Fibroblast of skin of left biceps (primary cell): ENCODE measurements around the gene TEX44.

Experiments
- DNase-seq, 2 experiments: peaks; one replicate each; pipeline ENCODE4 v3.0.0-alpha.2; 2013; ENCODE audit warnings: low read depth in 2 of 2

The TEX44 gene

GRCh38 chr2:231604685-231605606, 12.3 kb downstream of the TEX44 start:
- DNase-seq, result peak; percentile 85 to 87

GRCh38 chr2:231605607-231606091, 13.0 kb downstream of the TEX44 start:
- DNase-seq, result no peak

- no peak for DNase-seq
Observed at GRCh38 chr2:231606941-231607340, 14.3 kb downstream of the TEX44 start.

GRCh38 chr2:231611273-231612108, 18.8 kb downstream of the TEX44 start:
- no peak for DNase-seq

GRCh38 chr2:231612109-231612455, 19.4 kb downstream of the TEX44 start:
- no peak for DNase-seq

GRCh38 chr2:231612456-231613330, 20.0 kb downstream of the TEX44 start:
- peak; percentile 67 to 70 for DNase-seq

- no peak for DNase-seq
Observed at GRCh38 chr2:231613331-231613662, 20.6 kb downstream of the TEX44 start.

- DNase-seq, result no peak
Observed at GRCh38 chr2:231613663-231614558, 21.2 kb downstream of the TEX44 start.

GRCh38 chr2:231614559-231615057, 21.9 kb downstream of the TEX44 start:
- no peak for DNase-seq

GRCh38 chr2:231615058-231615671, 22.5 kb downstream of the TEX44 start:
- no peak for DNase-seq

GRCh38 chr2:231616296-231616695, 23.6 kb downstream of the TEX44 start:
- no peak for DNase-seq

- DNase-seq, result no peak
Observed at GRCh38 chr2:231617059-231617926, 24.6 kb downstream of the TEX44 start.

- DNase-seq, result no peak
Observed at GRCh38 chr2:231621051-231621879, 28.6 kb downstream of the TEX44 start.

GRCh38 chr2:231622963-231623362, 30.3 kb downstream of the TEX44 start:
- no peak for DNase-seq

- no peak for DNase-seq
Observed at GRCh38 chr2:231626449-231626848, 33.8 kb downstream of the TEX44 start.

- no peak for DNase-seq
Observed at GRCh38 chr2:231627384-231628120, 34.9 kb downstream of the TEX44 start.

- DNase-seq, result no peak
Observed at GRCh38 chr2:231632559-231633142, 40.0 kb downstream of the TEX44 start.
